Measurements from ENCODE around the gene LEMD1.

Gene LEMD1

DNA sequence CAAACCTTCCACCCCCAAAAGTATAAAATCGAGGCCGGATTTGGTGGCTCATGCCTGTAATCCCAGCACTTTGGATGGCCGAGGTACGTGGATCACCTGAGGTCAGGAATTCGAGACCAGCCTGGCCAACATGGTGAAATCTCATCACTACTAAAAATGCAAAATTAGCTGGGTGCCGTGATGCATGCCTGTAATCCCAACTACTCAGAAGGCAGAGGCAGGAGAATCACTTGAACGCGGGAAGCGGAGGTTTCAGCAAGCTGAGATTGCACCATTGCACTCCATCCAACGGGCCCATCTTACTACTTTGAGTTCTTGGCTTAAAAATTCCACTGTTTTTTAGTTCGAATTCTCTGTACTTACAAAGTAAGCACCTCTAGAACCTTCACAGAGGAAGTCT is 76.1 kb downstream of the LEMD1 start:
- Histone ChIP-seq H3K27me3 (ENCODE audit: insufficient read depth, low read length) (peaks cover 16% of the 10 kb centered on the region), H2AFZ (ENCODE audit: low read depth, low read length) (no peak overlapping the region), H3K9me3 (ENCODE audit: low read length) (no peaks in the 10 kb centered on the region), H3K36me3 (ENCODE audit: insufficient read depth, low read length) (no peaks in the 10 kb centered on the region), H3K4me3 (ENCODE audit: low read length) (no peak overlapping the region), H3K4me1 (ENCODE audit: insufficient read depth, low read length) (peaks cover 23% of the 10 kb centered on the region)

GRCh38 chr1:205344066-205344928 is 77.6 kb downstream of the LEMD1 start:
- peaks cover 11% of the 10 kb centered on the region for H3K4me1 ChIP-seq (ENCODE audit: insufficient read depth, low read length)
- H3K4me3 ChIP-seq (ENCODE audit: low read length), result peak overlapping the region; percentile 34
- peak overlapping the region; percentile 41 for H2AFZ ChIP-seq (ENCODE audit: low read depth, low read length)
- H3K36me3 ChIP-seq (ENCODE audit: insufficient read depth, low read length), result no peaks in the 10 kb centered on the region
- H3K9me3 ChIP-seq (ENCODE audit: low read length), result peaks cover 3% of the 10 kb centered on the region
- peaks cover 16% of the 10 kb centered on the region for H3K27me3 ChIP-seq (ENCODE audit: insufficient read depth, low read length)

GRCh38 chr1:205343431-205344065 is 78.3 kb downstream of the LEMD1 start:
- H2AFZ ChIP-seq (ENCODE audit: low read depth, low read length), result peak overlapping the region; percentile 41
- H3K4me3 ChIP-seq (ENCODE audit: low read length), result peak overlapping the region; percentile 5
- H3K9me3 ChIP-seq (ENCODE audit: low read length), result peaks cover 5% of the 10 kb centered on the region
- H3K27me3 ChIP-seq (ENCODE audit: insufficient read depth, low read length), result peaks cover 16% of the 10 kb centered on the region
- peaks cover 7% of the 10 kb centered on the region for H3K4me1 ChIP-seq (ENCODE audit: insufficient read depth, low read length)
- no peaks in the 10 kb centered on the region for H3K36me3 ChIP-seq (ENCODE audit: insufficient read depth, low read length)

DNA sequence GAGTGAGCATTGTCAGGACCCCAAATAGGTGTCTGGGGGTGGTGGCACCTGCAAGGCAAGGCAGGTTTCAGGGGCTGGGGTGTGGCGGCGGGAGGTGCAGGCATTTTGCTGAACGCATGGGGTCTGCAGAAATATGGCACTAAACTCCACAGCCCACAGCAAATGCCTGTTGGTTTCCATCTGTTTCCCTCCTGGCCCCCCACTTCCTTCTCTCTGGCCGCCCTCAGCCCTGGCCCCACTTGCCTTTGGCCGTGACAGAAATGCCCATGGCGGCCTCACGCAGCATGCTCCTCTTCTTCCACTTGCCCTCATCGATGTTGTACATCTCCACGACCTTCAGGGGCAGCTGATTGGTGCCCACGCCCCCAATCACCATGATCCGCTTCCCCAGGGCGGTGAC is 78.9 kb downstream of the LEMD1 start:
- H3K36me3 ChIP-seq (ENCODE audit: insufficient read depth, low read length), result no peaks in the 10 kb centered on the region
- H3K4me1 ChIP-seq (ENCODE audit: insufficient read depth, low read length), result peaks cover 7% of the 10 kb centered on the region
- H2AFZ ChIP-seq (ENCODE audit: low read depth, low read length), result no peak overlapping the region
- peaks cover 16% of the 10 kb centered on the region for H3K27me3 ChIP-seq (ENCODE audit: insufficient read depth, low read length)
- peaks cover 5% of the 10 kb centered on the region for H3K9me3 ChIP-seq (ENCODE audit: low read length)
- no peak overlapping the region for H3K4me3 ChIP-seq (ENCODE audit: low read length)

GRCh38 chr1:205340676-205341075 is 81.2 kb downstream of the LEMD1 start:
- Histone ChIP-seq H2AFZ (ENCODE audit: low read depth, low read length) (no peak overlapping the region), H3K4me3 (ENCODE audit: low read length) (no peak overlapping the region), H3K4me1 (ENCODE audit: insufficient read depth, low read length) (peaks cover 7% of the 10 kb centered on the region), H3K36me3 (ENCODE audit: insufficient read depth, low read length) (no peaks in the 10 kb centered on the region), H3K27me3 (ENCODE audit: insufficient read depth, low read length) (peaks cover 16% of the 10 kb centered on the region), H3K9me3 (ENCODE audit: low read length) (peaks cover 5% of the 10 kb centered on the region)

- H3K4me1 ChIP-seq (ENCODE audit: insufficient read depth, low read length), result peaks cover 7% of the 10 kb centered on the region
These were observed 82.1 kb downstream of the LEMD1 start for GRCh38 chr1:205339717-205340116.

DNA sequence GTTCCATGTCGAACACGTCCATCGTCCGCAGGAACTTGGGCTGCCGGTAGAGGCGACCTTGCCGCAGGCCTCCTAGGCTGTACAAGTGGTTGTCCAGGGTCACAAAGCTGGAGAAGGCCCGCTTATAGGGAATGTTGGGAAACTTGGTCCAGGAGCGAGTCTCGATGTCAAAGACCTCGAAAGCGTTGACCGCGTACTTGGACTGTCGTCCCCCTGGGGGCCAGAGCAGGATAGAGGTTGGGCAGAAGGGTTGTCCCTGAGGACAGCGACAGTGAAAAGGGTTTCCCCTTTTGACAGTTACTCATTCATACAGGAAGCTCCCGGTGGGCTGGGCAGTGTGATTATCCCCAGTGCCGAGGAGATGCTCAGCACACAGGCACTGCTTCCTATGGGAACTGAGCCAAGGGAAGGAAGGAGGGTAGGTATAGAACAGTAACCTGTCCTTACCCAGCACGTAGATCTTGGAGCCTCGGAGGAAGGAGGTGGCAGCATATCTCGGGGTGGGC is 82.6 kb downstream of the LEMD1 start:
- Histone ChIP-seq H3K27me3 (ENCODE audit: insufficient read depth, low read length) (peaks cover 9% of the 10 kb centered on the region), H3K36me3 (ENCODE audit: insufficient read depth, low read length) (no peaks in the 10 kb centered on the region)

More at GRCh38 chr1:205339717-205340116, 82.1 kb downstream of the LEMD1 start:
- Histone ChIP-seq H3K4me3 (ENCODE audit: low read length) (no peak overlapping the region), H2AFZ (ENCODE audit: low read depth, low read length) (no peak overlapping the region), H3K27me3 (ENCODE audit: insufficient read depth, low read length) (peaks cover 13% of the 10 kb centered on the region), H3K9me3 (ENCODE audit: low read length) (peaks cover 5% of the 10 kb centered on the region), H3K36me3 (ENCODE audit: insufficient read depth, low read length) (no peaks in the 10 kb centered on the region)

DNA sequence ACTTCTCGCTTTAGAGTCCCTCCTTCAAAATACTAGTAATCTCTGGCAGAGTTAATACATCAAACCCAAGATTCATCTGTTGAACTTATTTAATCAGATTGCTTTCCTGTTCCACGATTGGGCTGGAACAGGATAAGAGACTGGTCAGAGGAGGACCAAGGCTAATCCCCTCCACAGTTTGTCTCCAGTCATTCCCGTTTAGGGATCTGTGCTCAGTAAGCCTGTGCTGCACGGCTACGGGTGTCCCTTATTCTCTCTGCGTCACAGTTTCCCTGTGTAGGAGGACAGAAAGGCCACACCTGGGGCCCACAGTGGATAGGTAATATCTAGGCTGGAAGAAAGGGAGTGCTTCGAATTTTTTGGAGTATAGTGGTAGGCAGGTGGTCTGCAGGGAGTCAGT is 83.8 kb downstream of the LEMD1 start:
- Histone ChIP-seq H3K9me3 (ENCODE audit: low read length) (peaks cover 5% of the 10 kb centered on the region), H3K36me3 (ENCODE audit: insufficient read depth, low read length) (no peaks in the 10 kb centered on the region), H3K4me1 (ENCODE audit: insufficient read depth, low read length) (no peaks in the 10 kb centered on the region), H2AFZ (ENCODE audit: low read depth, low read length) (no peak overlapping the region), H3K4me3 (ENCODE audit: low read length) (no peak overlapping the region), H3K27me3 (ENCODE audit: insufficient read depth, low read length) (no peaks in the 10 kb centered on the region)

More for the DNA sequence above, 82.6 kb downstream of the LEMD1 start:
- no peak overlapping the region for H3K4me3 ChIP-seq (ENCODE audit: low read length)
- H3K4me1 ChIP-seq (ENCODE audit: insufficient read depth, low read length), result peaks cover 6% of the 10 kb centered on the region
- H3K9me3 ChIP-seq (ENCODE audit: low read length), result peaks cover 5% of the 10 kb centered on the region
- no peak overlapping the region for H2AFZ ChIP-seq (ENCODE audit: low read depth, low read length)

GRCh38 chr1:205337481-205337880 is 84.4 kb downstream of the LEMD1 start:
- Histone ChIP-seq H2AFZ (ENCODE audit: low read depth, low read length) (no peak overlapping the region), H3K27me3 (ENCODE audit: insufficient read depth, low read length) (no peaks in the 10 kb centered on the region), H3K4me3 (ENCODE audit: low read length) (no peak overlapping the region), H3K4me1 (ENCODE audit: insufficient read depth, low read length) (no peaks in the 10 kb centered on the region), H3K36me3 (ENCODE audit: insufficient read depth, low read length) (no peaks in the 10 kb centered on the region), H3K9me3 (ENCODE audit: low read length) (peaks cover 5% of the 10 kb centered on the region)

DNA sequence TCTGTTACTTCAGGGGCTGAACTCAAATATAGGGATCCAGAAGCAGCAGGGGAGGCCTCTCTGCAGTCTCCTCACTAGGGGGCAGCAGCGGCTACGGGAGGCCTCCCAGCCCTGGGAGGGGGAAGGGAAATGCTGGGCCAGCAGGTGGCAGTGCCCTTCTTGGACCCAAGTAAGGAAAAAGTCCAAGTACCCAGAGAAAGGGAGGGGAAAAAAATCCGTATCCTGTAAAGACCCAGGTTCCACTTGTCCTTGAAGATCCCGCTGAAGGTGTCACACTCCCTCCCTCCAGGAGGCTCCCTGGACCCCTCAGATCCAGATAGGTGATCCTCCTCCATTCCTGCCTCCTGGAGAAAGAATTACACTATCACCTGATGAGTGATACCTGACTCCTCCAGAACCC is 86.2 kb downstream of the LEMD1 start:
- no peak overlapping the region for H2AFZ ChIP-seq (ENCODE audit: low read depth, low read length)
- H3K4me1 ChIP-seq (ENCODE audit: insufficient read depth, low read length), result no peaks in the 10 kb centered on the region
- H3K27me3 ChIP-seq (ENCODE audit: insufficient read depth, low read length), result no peaks in the 10 kb centered on the region
- no peaks in the 10 kb centered on the region for H3K36me3 ChIP-seq (ENCODE audit: insufficient read depth, low read length)
- no peak overlapping the region for H3K4me3 ChIP-seq (ENCODE audit: low read length)
- peaks cover 5% of the 10 kb centered on the region for H3K9me3 ChIP-seq (ENCODE audit: low read length)

- H2AFZ ChIP-seq (ENCODE audit: low read depth, low read length), result no peak overlapping the region
- no peaks in the 10 kb centered on the region for H3K36me3 ChIP-seq (ENCODE audit: insufficient read depth, low read length)
- H3K4me1 ChIP-seq (ENCODE audit: insufficient read depth, low read length), result no peaks in the 10 kb centered on the region
- no peak overlapping the region for H3K4me3 ChIP-seq (ENCODE audit: low read length)
- no peaks in the 10 kb centered on the region for H3K27me3 ChIP-seq (ENCODE audit: insufficient read depth, low read length)
- no peaks in the 10 kb centered on the region for H3K9me3 ChIP-seq (ENCODE audit: low read length)
These were observed 89.7 kb downstream of the LEMD1 start for GRCh38 chr1:205332015-205332791.
